Activated CD8-positive, alpha-beta T cell treated with anti-CD3 and anti-CD28 coated beads, Interleukin-2, amount 10 ng/mL, durations not matched to agents 7 days and 5 days (primary cell): ENCODE results near the gene PDAP1. TPM values are rescaled to one million over a fixed set of nuclear protein-coding genes. Genes with fewer than 3 reads are reported as not detected.
"Not testable (repeated sequence)": the region's sequence is repeated elsewhere in the genome, so short reads cannot be mapped to it uniquely, and the experiment has no call there.

ENCODE experiments used
- ATAC-seq: fragments of 150-1000 bp; cut with Tn5 transposase; one replicate; pipeline ENCODE4 v1.10.0; 2021; ENCODE audit warnings: moderate library complexity
- CTCF ChIA-PET: fragments of 350-600 bp; sonication (Branson Sonifier 250); formaldehyde crosslinking; loops from one replicate; lab custom pipeline; 2021; ENCODE audit warnings: antibody characterized with exemption; lab: Charles Lee
- POLR2A ChIA-PET: fragments of 350-600 bp; sonication (Branson Sonifier 250); formaldehyde crosslinking; loops from one replicate; lab custom pipeline; 2021; ENCODE audit warnings: antibody characterized with exemption; lab: Charles Lee
- DNase-seq: peaks from one replicate; pipeline ENCODE4 v3.0.0-alpha.2; 2020
- H3K27ac Mint-ChIP-seq: one replicate; pipeline ENCODE4 v1.8.0; 2021; ENCODE audit warnings: mild to moderate bottlenecking, mixed read lengths
- H3K27me3 Mint-ChIP-seq: one replicate; pipeline ENCODE4 v1.8.0; 2021; ENCODE audit warnings: low read depth, mixed read lengths
- H3K36me3 Mint-ChIP-seq: one replicate; pipeline ENCODE4 v1.8.0; 2021; ENCODE audit warnings: low read depth, mixed read lengths
- H3K4me1 Mint-ChIP-seq: one replicate; pipeline ENCODE4 v1.8.0; 2021; ENCODE audit warnings: low read depth, mixed read lengths
- H3K4me3 Mint-ChIP-seq: one replicate; pipeline ENCODE4 v1.8.0; 2021; ENCODE audit warnings: mild to moderate bottlenecking, mixed read lengths
- H3K9me3 Mint-ChIP-seq: one replicate; pipeline ENCODE4 v1.8.0; 2022; ENCODE audit warnings: mixed read lengths; ENCODE audit not compliant: insufficient read depth
- total RNA-seq, 2 experiments: library from RNA; stranded (reverse); gene quantifications; one replicate each; pipeline ENCODE4 v1.2.3, GENCODE V29; 2021

The PDAP1 gene
- total RNA-seq, 2 experiments from 2014 or later, result 104 TPM

DNA sequence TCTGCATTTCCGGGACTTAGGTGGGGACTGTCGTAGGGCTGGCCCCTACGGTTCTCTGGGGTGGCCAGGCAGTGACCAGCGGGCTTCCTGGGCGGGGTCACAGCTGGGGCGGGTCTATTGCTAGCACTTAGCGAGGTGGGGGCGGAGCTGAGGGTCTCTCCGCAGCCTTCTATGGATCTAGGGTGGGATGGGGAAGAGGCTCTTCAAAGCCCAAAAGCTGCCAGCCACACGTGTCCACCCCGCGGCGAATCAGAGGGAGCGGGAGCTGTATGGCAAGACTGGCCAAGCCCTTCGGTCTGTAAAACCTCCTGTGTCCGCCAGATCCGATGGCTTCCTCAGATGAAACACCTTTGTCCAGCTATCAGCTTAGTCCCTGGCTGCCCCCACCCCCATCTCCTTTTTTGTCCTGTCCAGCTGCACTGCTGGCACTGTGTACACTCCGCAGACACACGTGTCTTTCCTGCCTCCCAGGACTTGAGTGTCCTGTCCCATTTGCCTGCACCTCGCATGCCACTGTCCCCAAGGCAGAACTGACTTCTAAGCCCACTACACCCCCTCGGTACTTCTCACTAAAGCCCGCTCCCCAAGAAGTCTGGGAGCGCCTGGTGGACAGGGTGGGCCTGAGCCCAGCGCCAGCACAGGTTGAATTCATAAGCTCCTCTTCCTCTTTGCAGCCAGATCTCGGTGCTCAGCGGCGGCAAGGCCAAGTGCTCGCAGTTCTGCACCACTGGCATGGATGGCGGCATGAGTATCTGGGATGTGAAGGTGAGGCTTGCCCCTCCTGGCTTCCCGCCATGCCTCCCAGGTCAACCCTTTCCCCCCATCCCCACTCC is 14.8 kb downstream of the PDAP1 start:
- H3K27ac Mint-ChIP-seq, result peak overlapping the region; percentile 86
- POLR2A ChIA-PET, result interaction anchor here (0.5 to 3.1 kb wide), 8 partner anchors 11 to 514 kb away, joined by 3 to 23 read pairs (median 3); partner anchors contain the start of genes BUD31 and PDAP1

GRCh38 chr7:99392659-99393354 is 15.6 kb downstream of the PDAP1 start:
- ATAC-seq, result peak; percentile 96
- H3K27me3 Mint-ChIP-seq, result no peaks in the 10 kb centered on the region
- CTCF ChIA-PET, result interaction anchor here (1.0 to 4.5 kb wide), 2 partner anchors 15 to 27 kb away, joined by 3 to 17 read pairs; partner anchors contain the start of genes BUD31 and PDAP1
- peak; percentile 89 for DNase-seq
- POLR2A ChIA-PET, result interaction anchor here (0.5 to 3.1 kb wide), 7 partner anchors 8 to 50 kb away, joined by 3 to 23 read pairs (median 6); partner anchors contain the start of genes BUD31 and PDAP1
- peak overlapping the region; percentile 86 for H3K27ac Mint-ChIP-seq
- H3K9me3 Mint-ChIP-seq, result no peaks in the 10 kb centered on the region
- peak overlapping the region; percentile 62 for H3K4me3 Mint-ChIP-seq
- H3K4me1 Mint-ChIP-seq, result peaks cover 32% of the 10 kb centered on the region
- H3K36me3 Mint-ChIP-seq, result peaks cover 72% of the 10 kb centered on the region

More for the DNA sequence above, 14.8 kb downstream of the PDAP1 start:
- ATAC-seq, result no peak
- H3K4me1 Mint-ChIP-seq, result peaks cover 33% of the 10 kb centered on the region
- CTCF ChIA-PET, result interaction anchor here (1.0 to 4.5 kb wide), 2 partner anchors 14 to 28 kb away, joined by 3 to 17 read pairs; partner anchors contain the start of genes BUD31 and PDAP1
- H3K27me3 Mint-ChIP-seq, result no peaks in the 10 kb centered on the region
- H3K9me3 Mint-ChIP-seq, result no peaks in the 10 kb centered on the region
- H3K36me3 Mint-ChIP-seq, result peaks cover 71% of the 10 kb centered on the region
- no peak for DNase-seq
- H3K4me3 Mint-ChIP-seq, result peak overlapping the region; percentile 62

GRCh38 chr7:99392046-99392445 is 16.4 kb downstream of the PDAP1 start:
- peaks cover 69% of the 10 kb centered on the region for H3K36me3 Mint-ChIP-seq
- H3K4me3 Mint-ChIP-seq, result peak overlapping the region; percentile 31
- no peaks in the 10 kb centered on the region for H3K27me3 Mint-ChIP-seq
- no peaks in the 10 kb centered on the region for H3K9me3 Mint-ChIP-seq
- no peak for DNase-seq
- CTCF ChIA-PET, result interaction anchor here (0.6 to 4.5 kb wide), 3 partner anchors 8 to 298 kb away, joined by 3 to 17 read pairs (median 4); partner anchors contain the start of genes BUD31 and PDAP1
- POLR2A ChIA-PET, result interaction anchor here (1.1 to 3.1 kb wide), 3 partner anchors 9 to 15 kb away, joined by 3 to 23 read pairs (median 7); partner anchors contain the start of genes BUD31 and PDAP1
- ATAC-seq, result no peak
- H3K27ac Mint-ChIP-seq, result peak overlapping the region; percentile 71
- peaks cover 32% of the 10 kb centered on the region for H3K4me1 Mint-ChIP-seq

- ATAC-seq, result no peak
- H3K4me3 Mint-ChIP-seq, result no peak overlapping the region
These were observed 17.3 kb downstream of the PDAP1 start for GRCh38 chr7:99390941-99391602.

DNA sequence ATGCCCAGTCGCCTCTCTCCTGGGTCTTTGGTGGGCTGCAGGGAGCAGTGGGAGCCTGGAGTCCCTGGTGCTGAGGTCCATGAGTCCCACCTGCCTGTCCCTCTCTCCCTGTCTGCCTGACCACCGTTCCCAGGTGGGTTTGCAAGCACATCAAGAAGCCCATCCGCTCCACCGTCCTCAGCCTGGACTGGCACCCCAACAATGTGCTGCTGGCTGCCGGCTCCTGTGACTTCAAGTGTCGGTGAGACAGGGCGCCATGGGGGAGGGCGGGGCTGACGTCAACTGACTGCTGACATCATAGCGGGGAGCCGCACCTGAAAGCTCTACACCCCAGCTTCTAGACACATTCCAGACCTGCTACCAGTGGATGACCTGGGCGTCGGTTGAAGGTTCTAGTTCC is 18.6 kb downstream of the PDAP1 start:
- no peak for ATAC-seq
- Mint-ChIP-seq H3K27ac (no peak overlapping the region), H3K27me3 (no peaks in the 10 kb centered on the region), H3K4me1 (peaks cover 34% of the 10 kb centered on the region), H3K9me3 (no peaks in the 10 kb centered on the region), H3K4me3 (no peak overlapping the region), H3K36me3 (peaks cover 69% of the 10 kb centered on the region)
- no peak for DNase-seq
- ChIA-PET POLR2A (interaction anchor here (0.6 to 1.0 kb wide), 3 partner anchors 8 to 9 kb away, joined by 3 to 4 read pairs (median 3); no protein-coding TSS in a partner anchor), CTCF (interaction anchor here (2.0 kb wide), 1 partner anchor 11 kb away, joined by 4 read pairs; no protein-coding TSS in a partner anchor)

More at GRCh38 chr7:99390941-99391602, 17.3 kb downstream of the PDAP1 start:
- Mint-ChIP-seq H3K27me3 (no peaks in the 10 kb centered on the region), H3K27ac (peak overlapping the region; percentile 34), H3K4me1 (peaks cover 32% of the 10 kb centered on the region), H3K9me3 (no peaks in the 10 kb centered on the region), H3K36me3 (peaks cover 71% of the 10 kb centered on the region)
- CTCF ChIA-PET, result interaction anchor here (2.0 to 4.5 kb wide), 2 partner anchors 9 to 17 kb away, joined by 4 to 17 read pairs; partner anchors contain the start of genes BUD31 and PDAP1
- no peak for DNase-seq
- POLR2A ChIA-PET, result interaction anchor here (1.7 kb wide), 1 partner anchor 10 kb away, joined by 7 read pairs; no protein-coding TSS in a partner anchor

DNA sequence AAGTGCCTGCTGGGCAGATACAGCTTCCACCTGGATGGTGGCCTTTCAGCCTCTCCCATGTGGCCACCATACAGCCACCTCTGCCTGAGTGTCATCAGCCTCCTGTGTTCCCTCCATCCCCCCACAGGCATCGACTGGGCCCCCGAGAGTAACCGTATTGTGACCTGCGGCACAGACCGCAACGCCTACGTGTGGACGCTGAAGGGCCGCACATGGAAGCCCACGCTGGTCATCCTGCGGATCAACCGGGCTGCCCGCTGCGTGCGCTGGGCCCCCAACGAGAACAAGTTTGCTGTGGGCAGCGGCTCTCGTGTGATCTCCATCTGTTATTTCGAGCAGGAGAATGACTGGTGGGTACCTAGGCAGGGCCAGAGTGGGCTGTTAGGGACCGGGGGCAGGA is 20.5 kb downstream of the PDAP1 start:
- CTCF ChIA-PET, result interaction anchor here (0.6 to 2.1 kb wide), 4 partner anchors 11 to 623 kb away, joined by 3 to 10 read pairs (median 4); no protein-coding TSS in a partner anchor

GRCh38 chr7:99387239-99387635 is 21.2 kb downstream of the PDAP1 start:
- not testable (repeated sequence) for H3K4me3 Mint-ChIP-seq, H3K27me3 Mint-ChIP-seq, DNase-seq, ATAC-seq, H3K9me3 Mint-ChIP-seq
- POLR2A ChIA-PET, result interaction anchor here (0.7 to 1.7 kb wide), 2 partner anchors 12 to 22 kb away, joined by 4 to 5 read pairs; no protein-coding TSS in a partner anchor
- CTCF ChIA-PET, result interaction anchor here (0.6 to 2.1 kb wide), 9 partner anchors 11 to 623 kb away, joined by 3 to 10 read pairs (median 4); partner anchors contain the start of gene BUD31
- H3K27ac Mint-ChIP-seq, result peak overlapping the region; percentile 34
- H3K4me1 Mint-ChIP-seq, result peaks cover 34% of the 10 kb centered on the region
- peaks cover 63% of the 10 kb centered on the region for H3K36me3 Mint-ChIP-seq

More for the DNA sequence above, 20.5 kb downstream of the PDAP1 start:
- Mint-ChIP-seq H3K4me1 (peaks cover 39% of the 10 kb centered on the region), H3K36me3 (peaks cover 67% of the 10 kb centered on the region), H3K9me3 (no peaks in the 10 kb centered on the region), H3K27ac (peak overlapping the region; percentile 11), H3K4me3 (no peak overlapping the region), H3K27me3 (no peaks in the 10 kb centered on the region)
- POLR2A ChIA-PET, result no interaction called here
- DNase-seq, result no peak
- ATAC-seq, result no peak

GRCh38 chr7:99386584-99387238 is 21.7 kb downstream of the PDAP1 start:
- ChIA-PET CTCF (interaction anchor here (1.1 to 2.1 kb wide), 8 partner anchors 12 to 25 kb away, joined by 3 to 10 read pairs (median 4); partner anchors contain the start of gene BUD31), POLR2A (interaction anchor here (0.6 to 1.7 kb wide), 3 partner anchors 12 to 23 kb away, joined by 4 to 5 read pairs (median 5); no protein-coding TSS in a partner anchor)
- DNase-seq (peak; percentile 66), ATAC-seq (peak; percentile 75)
- H3K36me3 Mint-ChIP-seq, result peaks cover 59% of the 10 kb centered on the region
- no peak overlapping the region for H3K4me3 Mint-ChIP-seq
- peak overlapping the region; percentile 34 for H3K27ac Mint-ChIP-seq
- H3K27me3 Mint-ChIP-seq, result no peaks in the 10 kb centered on the region
- no peaks in the 10 kb centered on the region for H3K9me3 Mint-ChIP-seq
- peaks cover 33% of the 10 kb centered on the region for H3K4me1 Mint-ChIP-seq

- no peaks in the 10 kb centered on the region for H3K27me3 Mint-ChIP-seq
- ChIA-PET CTCF (interaction anchor here (1.9 kb wide), 1 partner anchor 22 kb away, joined by 6 read pairs; no protein-coding TSS in a partner anchor), POLR2A (interaction anchor here (1.2 to 1.7 kb wide), 2 partner anchors 13 to 24 kb away, joined by 4 to 5 read pairs; no protein-coding TSS in a partner anchor)
- H3K27ac Mint-ChIP-seq, result no peak overlapping the region
- DNase-seq, result no peak
- ATAC-seq, result no peak
- no peak overlapping the region for H3K4me3 Mint-ChIP-seq
- H3K9me3 Mint-ChIP-seq, result no peaks in the 10 kb centered on the region
- peaks cover 37% of the 10 kb centered on the region for H3K4me1 Mint-ChIP-seq
- H3K36me3 Mint-ChIP-seq, result peaks cover 61% of the 10 kb centered on the region
These were observed 22.8 kb downstream of the PDAP1 start for GRCh38 chr7:99385564-99385963.

GRCh38 chr7:99384523-99384922 is 23.9 kb downstream of the PDAP1 start:
- Mint-ChIP-seq H3K4me3 (no peak overlapping the region), H3K9me3 (no peaks in the 10 kb centered on the region), H3K27me3 (no peaks in the 10 kb centered on the region), H3K27ac (peak overlapping the region; percentile 60), H3K36me3 (peaks cover 67% of the 10 kb centered on the region), H3K4me1 (peaks cover 46% of the 10 kb centered on the region)
- no peak for DNase-seq
- ChIA-PET CTCF (no interaction called here), POLR2A (no interaction called here)
- no peak for ATAC-seq
